ENCODE measurements around the gene EIF4E2.

EIF4E2 gene

GRCh38 chr2:232550354-232551249, at the start of gene EIF4E2, which contains the start of gene TIGD1:
TSS of gene EIF4E2 (plus strand) at chr2:232550689. CDS start at chr2:232550725, 36 bp downstream.
TSS of gene TIGD1 (minus strand) at chr2:232550557. CDS start at chr2:232549882, 675 bp downstream.
- DNase-seq, result peak; percentile 95

DNA sequence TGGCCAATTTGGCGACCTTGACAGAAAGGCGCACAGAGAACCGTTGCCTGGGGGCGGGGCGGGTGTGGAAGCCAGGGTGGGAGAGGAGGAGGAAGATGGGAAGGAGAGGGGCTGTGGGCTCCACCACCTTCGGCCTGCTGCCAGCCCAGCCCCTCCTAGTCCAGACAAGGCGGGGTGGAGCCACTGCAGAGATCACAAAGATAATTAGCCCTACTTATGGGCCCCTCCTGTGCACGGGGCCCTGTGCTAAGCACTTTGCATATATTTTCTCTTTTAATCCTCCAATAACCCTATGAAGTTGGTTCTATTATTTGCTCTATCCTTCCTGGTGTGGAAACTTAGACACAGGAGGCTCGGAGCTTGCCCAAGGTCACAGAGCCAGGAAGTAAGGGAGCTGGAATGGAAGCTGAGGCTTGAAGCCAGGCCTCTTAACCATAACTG, 49.1 kb upstream of the EIF4E2 start:
- DNase-seq, result no peak

DNA sequence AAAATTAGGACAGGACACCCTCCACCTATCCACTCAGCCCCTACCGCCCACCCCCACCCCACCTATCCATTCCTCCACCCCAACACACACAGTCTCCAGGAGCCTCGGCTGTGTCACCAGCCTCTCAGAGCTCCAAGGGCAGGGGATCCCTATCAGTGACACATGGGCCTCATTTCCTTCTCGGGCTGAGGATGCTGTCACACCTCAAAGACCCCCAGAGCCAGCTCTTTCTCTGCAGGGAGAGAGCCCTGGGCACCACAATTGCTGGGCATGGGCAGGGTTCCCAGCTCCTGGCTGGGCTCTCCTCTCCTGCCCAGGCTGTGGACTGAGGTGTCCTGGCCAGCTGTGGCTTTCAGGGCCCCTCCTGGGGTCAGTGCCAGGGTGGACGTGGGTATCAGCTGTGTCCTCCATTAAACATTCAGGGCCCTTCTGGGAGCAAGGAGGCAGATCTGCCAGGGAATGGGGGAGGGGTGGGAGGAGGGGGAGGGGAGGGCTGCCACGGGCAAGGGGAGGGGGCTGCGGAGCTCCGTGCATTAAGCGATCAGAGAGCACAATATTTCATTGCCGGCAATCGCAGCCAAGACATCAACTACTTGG, 48.6 kb upstream of the EIF4E2 start:
- DNase-seq, result no peak

- DNase-seq, result no peak
These were observed 48.0 kb upstream of the EIF4E2 start for GRCh38 chr2:232502511-232502910.

GRCh38 chr2:232502911-232503808, 47.3 kb upstream of the EIF4E2 start:
- DNase-seq, result peak; percentile 9

GRCh38 chr2:232503809-232504323, 46.6 kb upstream of the EIF4E2 start:
- DNase-seq, result no peak

- DNase-seq, result no peak
These were observed 46.1 kb upstream of the EIF4E2 start for GRCh38 chr2:232504438-232504837.

GRCh38 chr2:232505856-232506255, 44.6 kb upstream of the EIF4E2 start:
- no peak for DNase-seq

DNA sequence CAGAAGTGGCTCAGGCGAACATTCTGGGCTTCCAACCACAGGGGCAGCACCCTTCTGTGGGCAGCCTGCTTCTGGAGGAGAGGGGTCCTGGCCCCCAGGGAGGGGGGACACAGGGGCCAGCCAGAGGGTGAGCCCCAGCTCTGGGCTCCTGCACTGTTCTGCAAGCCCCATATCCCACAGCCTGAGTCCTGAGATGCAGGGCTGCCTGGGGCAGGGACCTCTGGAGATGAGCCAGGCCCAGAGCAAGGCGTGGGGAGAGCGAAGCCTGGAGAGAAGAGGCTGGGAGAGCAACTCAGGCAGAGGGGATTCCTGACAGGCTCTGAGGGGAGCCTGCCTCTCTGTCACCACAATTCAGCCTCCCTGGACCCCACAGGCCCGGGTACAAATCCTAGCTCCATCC, 43.8 kb upstream of the EIF4E2 start:
- no peak for DNase-seq

DNA sequence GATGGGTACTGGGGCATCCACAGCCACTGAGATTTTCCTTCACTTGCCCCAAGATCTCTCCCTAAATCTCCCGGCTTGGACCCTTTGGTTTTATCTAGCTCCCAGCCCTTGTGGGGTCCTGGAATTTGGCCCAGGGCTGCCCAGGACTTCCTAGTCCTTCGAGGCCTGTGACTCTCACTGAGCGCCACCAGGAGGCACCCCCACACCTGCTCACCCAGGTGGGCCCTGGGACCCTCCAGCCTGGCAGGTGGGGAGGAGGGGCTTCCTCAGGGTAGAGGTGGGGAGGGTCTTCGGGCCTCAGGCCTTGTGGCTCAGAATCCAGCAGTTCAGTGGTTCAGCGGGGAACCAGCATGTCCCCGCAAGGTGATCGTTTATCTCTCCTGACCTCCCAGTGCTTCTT, 42.2 kb upstream of the EIF4E2 start:
- no peak for DNase-seq

DNA sequence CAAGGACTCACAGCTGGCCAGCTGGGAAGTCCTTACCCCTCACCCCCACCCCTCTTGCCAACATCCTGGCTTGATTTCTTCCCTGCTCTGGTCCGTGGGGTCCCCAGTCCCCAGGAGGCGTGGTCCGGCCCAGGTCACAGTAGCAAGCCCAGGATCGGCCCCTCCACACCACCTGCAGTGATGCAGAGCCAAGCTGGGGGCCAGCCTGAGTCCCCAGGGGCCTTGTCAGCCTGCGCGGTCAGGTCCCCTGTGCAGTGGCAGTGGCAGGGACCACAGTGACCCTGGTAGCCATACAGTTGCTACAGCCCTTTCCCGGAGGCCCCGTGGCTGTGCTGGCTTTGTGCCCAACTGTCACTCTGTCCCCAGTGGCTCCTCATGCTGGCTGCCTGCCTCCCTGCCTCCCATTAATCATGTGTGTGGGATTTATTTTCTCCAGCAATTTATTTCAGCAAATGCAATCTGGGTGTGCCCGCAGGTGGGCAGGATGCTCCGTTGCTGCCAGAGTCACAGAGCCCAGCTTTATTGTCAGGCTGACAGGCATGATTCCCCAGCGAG, 39.1 kb upstream of the EIF4E2 start:
- no peak for DNase-seq

DNA sequence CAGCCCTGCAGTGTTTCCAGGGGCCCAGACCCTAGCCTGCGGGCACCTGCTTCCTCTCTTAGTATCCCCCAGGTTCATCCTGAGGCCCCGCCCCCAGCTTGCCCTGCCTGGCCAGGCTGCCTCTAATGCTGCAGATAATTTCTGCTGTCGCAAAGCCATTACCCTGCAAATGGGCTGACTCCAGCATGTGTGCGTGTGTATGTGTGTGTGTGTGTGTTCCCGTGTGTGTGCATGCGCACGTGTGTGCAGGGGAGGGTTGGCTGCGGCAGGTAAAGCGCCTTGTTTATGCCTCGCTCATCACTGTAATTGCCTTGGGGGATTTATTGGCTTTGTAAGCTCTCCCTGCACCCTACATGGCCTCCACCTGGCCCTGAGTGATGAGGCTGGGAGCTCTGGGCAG, 37.9 kb upstream of the EIF4E2 start:
- DNase-seq, result no peak

GRCh38 chr2:232513353-232513752, 37.1 kb upstream of the EIF4E2 start:
- no peak for DNase-seq

- DNase-seq, result no peak
These were observed 34.9 kb upstream of the EIF4E2 start for GRCh38 chr2:232515639-232516038.

GRCh38 chr2:232516551-232516950, 33.9 kb upstream of the EIF4E2 start:
- no peak for DNase-seq

- DNase-seq, result no peak
These were observed 31.6 kb upstream of the EIF4E2 start for GRCh38 chr2:232518844-232519243.

- no peak for DNase-seq
These were observed 30.7 kb upstream of the EIF4E2 start, which contains the start of gene PRSS56 for GRCh38 chr2:232519581-232520438. TSS of gene PRSS56 (plus strand) at chr2:232520388. CDS start at chr2:232520599, 211 bp downstream.

GRCh38 chr2:232520489-232520888, 30.0 kb upstream of the EIF4E2 start:
- DNase-seq, result no peak

DNA sequence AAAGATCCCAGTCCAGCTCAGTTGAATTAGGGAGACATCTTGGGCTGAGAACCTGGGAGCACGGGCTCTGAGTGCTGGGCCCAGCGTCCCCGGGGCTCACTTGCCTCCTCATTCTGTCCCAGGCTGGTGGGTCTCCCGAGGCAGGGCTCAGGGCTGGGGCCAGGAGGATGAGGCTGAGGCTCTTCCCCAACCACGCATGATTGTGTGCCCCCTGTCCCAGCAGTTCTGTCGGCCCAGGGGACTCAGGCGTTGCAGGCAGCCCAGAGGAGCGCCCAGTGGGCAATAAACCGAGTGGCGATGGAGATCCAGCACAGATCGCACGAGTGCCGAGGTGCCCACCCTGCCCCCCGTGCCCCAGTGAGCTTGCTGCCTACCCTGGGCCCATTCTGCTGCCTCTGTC, 29.4 kb upstream of the EIF4E2 start:
- DNase-seq, result no peak

DNA sequence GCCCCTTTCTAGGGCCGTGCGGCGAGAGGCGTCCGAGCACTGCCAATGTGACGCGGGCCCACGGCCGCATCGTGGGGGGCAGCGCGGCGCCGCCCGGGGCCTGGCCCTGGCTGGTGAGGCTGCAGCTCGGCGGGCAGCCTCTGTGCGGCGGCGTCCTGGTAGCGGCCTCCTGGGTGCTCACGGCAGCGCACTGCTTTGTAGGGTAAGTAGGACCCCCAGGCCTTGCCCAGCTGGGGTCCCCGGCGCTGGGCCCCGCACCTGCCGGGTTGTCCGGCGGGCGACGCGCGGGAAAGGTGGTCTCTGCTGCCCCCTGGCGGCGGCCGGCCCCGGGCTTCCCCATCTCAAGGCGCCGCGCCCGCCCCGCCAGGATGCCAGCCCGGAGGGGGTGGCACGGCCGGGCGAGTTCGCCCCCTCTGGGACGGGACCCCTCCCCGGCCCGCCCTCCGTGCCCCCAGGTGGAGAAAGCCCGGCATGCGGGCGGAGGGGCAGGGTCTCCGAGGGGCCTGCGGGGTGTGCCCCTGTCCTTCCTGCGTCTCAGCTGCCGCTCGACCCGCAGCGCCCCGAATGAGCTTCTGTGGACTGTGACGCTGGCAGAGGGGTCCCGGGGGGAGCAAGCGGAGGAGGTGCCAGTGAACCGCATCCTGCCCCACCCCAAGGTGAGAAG, 28.4 kb upstream of the EIF4E2 start:
- DNase-seq, result peak; percentile 74
